ENCODE measurements around the gene WDTC1. TPM values are rescaled to one million over a fixed set of nuclear protein-coding genes. Genes with fewer than 3 reads are reported as not detected.
"Not testable (repeated sequence)": the region's sequence is repeated elsewhere in the genome, so short reads cannot be mapped to it uniquely, and the experiment has no call there.

The WDTC1 gene
- total and polyA plus RNA-seq, 7 donors: 10.8 to 66.1 (median 55.6) TPM

DNA sequence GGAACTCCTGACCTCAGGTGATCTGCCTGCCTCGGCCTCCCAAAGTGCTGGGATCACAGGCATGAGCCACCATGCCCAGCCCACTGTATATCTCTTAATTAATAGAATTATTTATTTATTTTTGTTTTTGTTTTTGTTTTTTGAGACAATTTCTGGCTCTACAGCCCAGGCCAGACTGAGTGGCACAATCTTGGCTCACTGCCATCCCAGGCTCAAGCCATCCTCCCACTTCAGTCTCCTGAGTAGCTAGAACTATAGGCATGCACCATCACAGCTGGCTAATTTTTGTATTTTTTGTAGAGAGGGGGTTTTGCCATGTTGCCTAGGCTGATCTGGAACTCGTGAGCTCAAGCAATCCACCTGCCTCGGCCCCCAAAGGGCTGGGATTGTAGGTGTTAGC lies 15.7 kb upstream of the WDTC1 start:
- WGBS, 3 donors: 92 to 94% (median 92%) methylated on average over 3 of the region's 3 CpGs
- TF ChIP-seq, protein P1, sequence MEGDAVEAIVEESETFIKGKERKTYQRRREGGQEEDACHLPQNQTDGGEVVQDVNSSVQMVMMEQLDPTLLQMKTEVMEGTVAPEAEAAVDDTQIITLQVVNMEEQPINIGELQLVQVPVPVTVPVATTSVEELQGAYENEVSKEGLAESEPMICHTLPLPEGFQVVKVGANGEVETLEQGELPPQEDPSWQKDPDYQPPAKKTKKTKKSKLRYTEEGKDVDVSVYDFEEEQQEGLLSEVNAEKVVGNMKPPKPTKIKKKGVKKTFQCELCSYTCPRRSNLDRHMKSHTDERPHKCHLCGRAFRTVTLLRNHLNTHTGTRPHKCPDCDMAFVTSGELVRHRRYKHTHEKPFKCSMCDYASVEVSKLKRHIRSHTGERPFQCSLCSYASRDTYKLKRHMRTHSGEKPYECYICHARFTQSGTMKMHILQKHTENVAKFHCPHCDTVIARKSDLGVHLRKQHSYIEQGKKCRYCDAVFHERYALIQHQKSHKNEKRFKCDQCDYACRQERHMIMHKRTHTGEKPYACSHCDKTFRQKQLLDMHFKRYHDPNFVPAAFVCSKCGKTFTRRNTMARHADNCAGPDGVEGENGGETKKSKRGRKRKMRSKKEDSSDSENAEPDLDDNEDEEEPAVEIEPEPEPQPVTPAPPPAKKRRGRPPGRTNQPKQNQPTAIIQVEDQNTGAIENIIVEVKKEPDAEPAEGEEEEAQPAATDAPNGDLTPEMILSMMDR (IDR thresholded peaks at IDR 0.05): no peak
- no peaks in the 10 kb centered on the region for H3K36me3 ChIP-seq (ENCODE audit: insufficient read depth in 1 of 2, low read depth in 1 of 2)
- no peak overlapping the region for H3K27ac ChIP-seq
- no peak for DNase-seq
- no peaks in the 10 kb centered on the region for H3K4me1 ChIP-seq
- intact Hi-C loops (cut with DNase I): no loop called here
- no peaks in the 10 kb centered on the region for H3K9me3 ChIP-seq
- H3K27me3 ChIP-seq (ENCODE audit: insufficient read depth in 3 of 3, low read length in 2 of 3): no peaks in the 10 kb centered on the region
- no peak for ATAC-seq
- no peak overlapping the region for H3K4me3 ChIP-seq

DNA sequence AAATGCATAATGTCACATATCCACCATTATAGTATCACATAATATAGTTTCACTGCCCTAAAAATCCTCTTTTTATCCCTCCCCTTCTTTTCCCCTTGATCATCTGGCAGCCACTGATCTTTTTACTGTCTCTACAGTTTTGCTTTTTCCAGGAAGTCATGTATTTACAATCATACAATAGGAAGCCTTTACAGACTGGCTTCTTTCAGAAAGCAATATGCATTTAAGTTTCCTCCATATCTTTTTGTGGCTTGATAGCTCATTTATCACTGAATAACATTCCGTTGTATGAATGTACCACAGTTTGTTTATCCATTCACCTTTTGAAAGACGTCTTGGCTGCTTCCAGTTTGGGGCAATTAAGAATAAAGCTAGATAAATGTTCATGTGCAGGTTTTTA lies 14.3 kb upstream of the WDTC1 start:
- TF ChIP-seq, protein P1 (IDR thresholded peaks at IDR 0.05): no peak
- intact Hi-C loops (cut with DNase I): no loop called here
- ATAC-seq (no peak), DNase-seq (no peak)
- Histone ChIP-seq H3K4me1 (no peaks in the 10 kb centered on the region), H3K4me3 (no peak overlapping the region), H3K27me3 (ENCODE audit: insufficient read depth in 3 of 3, low read length in 2 of 3) (no peaks in the 10 kb centered on the region), H3K9me3 (no peaks in the 10 kb centered on the region), H3K36me3 (ENCODE audit: insufficient read depth in 1 of 2, low read depth in 1 of 2) (no peaks in the 10 kb centered on the region), H3K27ac (no peak overlapping the region)
- 61 to 75% (median 61%) methylated on average over 2 of the region's 2 CpGs for WGBS, 3 donors

DNA sequence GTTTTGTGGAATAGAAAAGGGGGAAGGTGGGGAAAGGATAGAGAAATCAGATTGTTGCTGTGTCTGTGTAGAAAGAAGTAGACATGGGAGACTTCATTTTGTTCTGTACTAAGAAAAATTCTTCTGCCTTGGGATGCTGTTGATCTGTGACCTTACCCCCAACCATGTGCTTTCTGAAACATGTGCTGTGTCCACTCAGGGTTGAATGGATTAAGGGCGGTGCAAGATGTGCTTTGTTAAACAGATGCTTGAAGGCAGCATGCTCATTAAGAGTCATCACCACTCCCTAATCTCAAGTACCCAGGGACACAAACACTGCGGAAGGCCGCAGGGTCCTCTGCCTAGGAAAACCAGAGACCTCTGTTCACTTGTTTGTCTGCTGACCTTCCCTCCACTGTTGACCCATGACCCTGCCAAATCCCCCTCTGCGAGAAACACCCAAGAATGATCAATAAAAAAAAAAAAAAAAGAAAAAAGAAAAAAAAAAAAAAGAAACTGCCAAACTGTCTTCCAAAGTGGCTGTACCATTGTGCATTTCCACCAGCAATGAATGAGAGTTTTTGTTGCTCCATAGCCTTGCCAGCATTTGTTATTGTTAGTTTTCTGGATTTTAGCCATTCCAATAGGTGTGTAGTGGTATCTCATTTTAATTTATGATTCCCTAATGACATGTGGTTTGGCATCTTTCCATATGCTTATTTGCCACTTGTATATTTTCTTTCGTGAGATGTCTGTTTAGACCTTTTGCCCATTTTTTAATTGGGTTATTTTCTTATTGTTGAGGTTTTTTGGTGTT lies 13.5 kb upstream of the WDTC1 start:
- H3K27ac ChIP-seq; H3K36me3 ChIP-seq (ENCODE audit: insufficient read depth in 1 of 2, low read depth in 1 of 2); ATAC-seq; H3K4me3 ChIP-seq; H3K27me3 ChIP-seq (ENCODE audit: insufficient read depth in 3 of 3, low read length in 2 of 3); H3K9me3 ChIP-seq; H3K4me1 ChIP-seq; intact Hi-C loops (cut with DNase I); DNase-seq: not testable (repeated sequence)
- 69 to 79% (median 73%) methylated on average over 3 to 5 of the region's 5 CpGs for WGBS, 3 donors

DNA sequence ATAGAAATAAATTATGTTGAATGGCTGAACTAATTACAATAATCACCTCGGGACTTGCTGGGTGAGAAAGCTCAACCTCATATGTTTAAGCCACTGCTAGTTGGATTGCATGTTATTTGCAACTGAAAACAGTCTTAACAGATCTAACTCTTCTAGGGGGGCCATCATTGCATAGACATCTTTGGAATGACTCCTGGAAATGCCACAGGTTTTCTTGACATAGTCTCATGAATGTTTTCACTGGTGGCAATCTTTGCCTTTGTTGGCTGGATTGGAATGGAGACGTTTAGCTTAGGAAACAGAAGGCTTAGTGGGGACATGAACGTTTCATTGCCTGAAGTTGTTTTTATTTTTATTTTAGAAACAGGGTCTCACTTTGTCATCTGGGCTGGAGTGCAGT lies 8.8 kb upstream of the WDTC1 start:
- Histone ChIP-seq H3K36me3 (ENCODE audit: insufficient read depth in 1 of 2, low read depth in 1 of 2) (no peaks in the 10 kb centered on the region), H3K4me1 (no peaks in the 10 kb centered on the region), H3K9me3 (no peaks in the 10 kb centered on the region), H3K27me3 (ENCODE audit: insufficient read depth in 3 of 3, low read length in 2 of 3) (no peaks in the 10 kb centered on the region), H3K27ac (no peak overlapping the region), H3K4me3 (no peak overlapping the region)
- DNase-seq (no peak), ATAC-seq (no peak)
- intact Hi-C loops (cut with DNase I): no loop called here
- TF ChIP-seq, protein P1 (IDR thresholded peaks at IDR 0.05): no peak
- 60 to 75% (median 70%) methylated on average over 3 of the region's 3 CpGs for WGBS, 3 donors

DNA sequence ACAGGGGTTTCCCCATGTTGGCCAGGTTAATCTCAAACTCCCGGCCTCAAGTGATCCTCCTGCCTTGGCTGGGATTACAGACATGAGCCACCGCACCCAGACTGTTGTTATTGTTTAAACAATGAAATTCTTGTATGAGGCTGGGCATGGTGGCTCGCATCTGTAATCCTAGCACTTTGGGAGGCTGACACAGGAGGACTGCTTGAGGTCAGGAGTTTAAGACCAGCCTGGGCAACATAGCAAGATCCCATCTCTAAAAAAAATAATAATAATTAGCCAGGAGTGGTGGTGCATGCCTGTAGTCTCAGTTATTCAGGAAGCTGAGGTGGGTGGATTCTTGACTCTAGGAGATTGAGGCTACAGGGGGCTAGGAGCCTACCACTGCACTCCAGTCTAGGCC lies 6.7 kb upstream of the WDTC1 start:
- no peak for ATAC-seq
- no peaks in the 10 kb centered on the region for H3K4me1 ChIP-seq
- no peak overlapping the region for H3K27ac ChIP-seq
- intact Hi-C loops (cut with DNase I): no loop called here
- DNase-seq: no peak
- TF ChIP-seq, protein P1 (IDR thresholded peaks at IDR 0.05): no peak
- H3K4me3 ChIP-seq: no peak overlapping the region
- no peaks in the 10 kb centered on the region for H3K9me3 ChIP-seq
- H3K36me3 ChIP-seq (ENCODE audit: insufficient read depth in 1 of 2, low read depth in 1 of 2): no peaks in the 10 kb centered on the region
- no peaks in the 10 kb centered on the region for H3K27me3 ChIP-seq (ENCODE audit: insufficient read depth in 3 of 3, low read length in 2 of 3)
- WGBS, 3 donors: 86 to 90% (median 87%) methylated on average over 3 of the region's 3 CpGs

Measured in psoas muscle (tissue), 8 donors.